HEK293 (cell line): ENCODE data around the gene NCK1.

Source experiments
- CTCF ChIA-PET: fragments of 350-600 bp; formaldehyde crosslinking; extraction: SDS; loops from one replicate; lab custom pipeline; 2021; ENCODE audit warnings: antibody characterized with exemption; lab: Yijun Ruan, JAX
- POLR2A ChIA-PET: fragments of 300-600 bp; formaldehyde crosslinking; extraction: SDS; loops from one replicate; lab custom pipeline; 2020; ENCODE audit warnings: antibody characterized with exemption, inconsistent platforms; lab: Yijun Ruan, JAX
- H3K27ac ChIP-seq: fragments of 200-500 bp; sonication (Bioruptor generic); 2 replicates; pipeline ENCODE4 v1.5.1; 2014; ENCODE audit warnings: low read depth, low read length, control low read depth, inconsistent platforms; ENCODE audit errors: extremely low read depth
- H3K36me3 ChIP-seq, 2 experiments: fragments of 200-500 bp in 1 of 2; sonication (Bioruptor generic) in 1 of 2; 1 replicate in 1 of 2; 2 replicates in 1 of 2; pipeline ENCODE4 v1.5.1; 2014 to 2017; ENCODE audit warnings: inconsistent platforms in 2 of 2, low read length in 2 of 2; ENCODE audit not compliant: control insufficient read depth in 2 of 2, insufficient read depth in 1 of 2
- H3K4me1 ChIP-seq: fragments of 200-500 bp; sonication (Bioruptor generic); 2 replicates; pipeline ENCODE4 v1.5.1; 2014; ENCODE audit warnings: mild to moderate bottlenecking, low read length, inconsistent platforms; ENCODE audit not compliant: control insufficient read depth, insufficient read depth
- H3K4me3 ChIP-seq: 2 replicates; pipeline ENCODE4 v1.5.1; 2011; ENCODE audit warnings: low read depth, mild to moderate bottlenecking, control low read depth, low read length, moderate library complexity
- H3K9me3 ChIP-seq: fragments of 200-500 bp; sonication (Bioruptor generic); 2 replicates; pipeline ENCODE4 v1.5.1; 2014; ENCODE audit warnings: low read depth, low read length, inconsistent platforms; ENCODE audit not compliant: control insufficient read depth, insufficient read depth
- FEZF1 ChIP-seq: fragments of 450-650 bp; formaldehyde crosslinking; IDR thresholded peaks from 2 replicates; pipeline ENCODE4 v1.5.1; 2016; ENCODE audit warnings: missing biosample characterization, missing genetic modification characterization
- GFI1B ChIP-seq: fragments of 450-650 bp; formaldehyde crosslinking; IDR thresholded peaks from 2 replicates; pipeline ENCODE4 v1.5.1; 2016; ENCODE audit warnings: missing biosample characterization, missing genetic modification characterization
- GLIS2 ChIP-seq: fragments of 450-650 bp; formaldehyde crosslinking; IDR thresholded peaks from 2 replicates; pipeline ENCODE4 v1.5.1; 2016; ENCODE audit warnings: missing biosample characterization, missing genetic modification characterization
- HOXA7 ChIP-seq: sonication (generic); formaldehyde crosslinking; IDR thresholded peaks from 2 replicates; pipeline ENCODE4 v1.8.1; 2022; ENCODE audit warnings: missing genetic modification reagents, borderline replicate concordance
- KLF1 ChIP-seq: fragments of 450-650 bp; formaldehyde crosslinking; IDR thresholded peaks from 2 replicates; pipeline ENCODE4 v1.5.1; 2016; ENCODE audit warnings: missing biosample characterization, missing genetic modification characterization
- MEIS1 ChIP-seq: sonication (generic); formaldehyde crosslinking; IDR thresholded peaks from 2 replicates; pipeline ENCODE4 v1.8.1; 2022; ENCODE audit warnings: missing genetic modification reagents, mild to moderate bottlenecking, borderline replicate concordance
- MYNN ChIP-seq: fragments of 450-650 bp; formaldehyde crosslinking; IDR thresholded peaks from 2 replicates; pipeline ENCODE4 v1.5.1; 2016; ENCODE audit warnings: missing biosample characterization, missing genetic modification characterization, borderline replicate concordance
- ZBTB44 ChIP-seq: fragments of 450-650 bp; IDR thresholded peaks from 2 replicates; pipeline ENCODE4 v1.5.1; 2018; ENCODE audit warnings: missing biosample characterization, mild to moderate bottlenecking, missing genetic modification characterization
- ZBTB48 ChIP-seq: fragments of 450-650 bp; formaldehyde crosslinking; IDR thresholded peaks from 2 replicates; pipeline ENCODE4 v1.5.1; 2016; ENCODE audit warnings: missing biosample characterization, missing genetic modification characterization
- ZFP3 ChIP-seq: fragments of 450-650 bp; formaldehyde crosslinking; IDR thresholded peaks from 2 replicates; pipeline ENCODE4 v1.5.1; 2016; ENCODE audit warnings: low read depth, missing biosample characterization, missing genetic modification characterization
- ZNF121 ChIP-seq: fragments of 450-650 bp; formaldehyde crosslinking; IDR thresholded peaks from 2 replicates; pipeline ENCODE4 v1.5.1; 2016; ENCODE audit warnings: missing biosample characterization, missing genetic modification characterization
- ZNF175 ChIP-seq: fragments of 450-650 bp; formaldehyde crosslinking; IDR thresholded peaks from 2 replicates; pipeline ENCODE4 v1.5.1; 2016; ENCODE audit warnings: missing biosample characterization, missing genetic modification characterization
- ZNF214 ChIP-seq: fragments of 450-650 bp; formaldehyde crosslinking; IDR thresholded peaks from 2 replicates; pipeline ENCODE4 v1.5.1; 2017; ENCODE audit warnings: missing biosample characterization, mild to moderate bottlenecking, missing genetic modification characterization, borderline replicate concordance
- ZNF26 ChIP-seq: fragments of 450-650 bp; formaldehyde crosslinking; IDR thresholded peaks from 2 replicates; pipeline ENCODE4 v1.5.1; 2016; ENCODE audit warnings: missing biosample characterization, missing genetic modification characterization
- ZNF311 ChIP-seq: fragments of 450-650 bp; formaldehyde crosslinking; IDR thresholded peaks from 2 replicates; pipeline ENCODE4 v1.5.1; 2017; ENCODE audit warnings: missing biosample characterization, missing genetic modification characterization, borderline replicate concordance
- ZNF324 ChIP-seq: fragments of 450-650 bp; formaldehyde crosslinking; IDR thresholded peaks from 2 replicates; pipeline ENCODE4 v1.5.1; 2016; ENCODE audit warnings: missing biosample characterization, missing genetic modification characterization
- ZNF366 ChIP-seq: fragments of 450-650 bp; formaldehyde crosslinking; conservative IDR thresholded peaks from 2 replicates; pipeline ENCODE4 v1.5.1; 2016; ENCODE audit warnings: missing biosample characterization, missing genetic modification characterization
- ZNF513 ChIP-seq: fragments of 450-650 bp; IDR thresholded peaks from 2 replicates; pipeline ENCODE4 v1.5.1; 2018; ENCODE audit warnings: missing biosample characterization, missing genetic modification characterization
- ZNF529 ChIP-seq: fragments of 450-650 bp; formaldehyde crosslinking; IDR thresholded peaks from 2 replicates; pipeline ENCODE4 v1.5.1; 2017; ENCODE audit warnings: missing genetic modification characterization, missing biosample characterization; ENCODE audit not compliant: insufficient replicate concordance
- ZNF544 ChIP-seq: fragments of 450-650 bp; formaldehyde crosslinking; IDR thresholded peaks from 2 replicates; pipeline ENCODE4 v1.5.0; 2017; ENCODE audit warnings: missing biosample characterization, missing genetic modification characterization
- ZNF658 ChIP-seq: fragments of 450-650 bp; formaldehyde crosslinking; IDR thresholded peaks from 2 replicates; pipeline ENCODE4; 2016; ENCODE audit warnings: missing biosample characterization, missing genetic modification characterization
- ZNF707 ChIP-seq: fragments of 450-650 bp; formaldehyde crosslinking; IDR thresholded peaks from 2 replicates; pipeline ENCODE4 v1.5.1; 2016; ENCODE audit warnings: missing biosample characterization, missing genetic modification characterization
- ZNF776 ChIP-seq: fragments of 450-650 bp; formaldehyde crosslinking; IDR thresholded peaks from 2 replicates; pipeline ENCODE4 v1.5.0; 2017; ENCODE audit warnings: missing biosample characterization, missing genetic modification characterization, borderline replicate concordance
- ZNF777 ChIP-seq: fragments of 450-650 bp; formaldehyde crosslinking; IDR thresholded peaks from 2 replicates; pipeline ENCODE4 v1.5.1; 2017; ENCODE audit warnings: missing biosample characterization, missing genetic modification characterization, borderline replicate concordance
- ZNF792 ChIP-seq: fragments of 450-650 bp; formaldehyde crosslinking; IDR thresholded peaks from 2 replicates; pipeline ENCODE4 v1.5.1; 2016; ENCODE audit warnings: missing biosample characterization, missing genetic modification characterization

Gene NCK1

DNA sequence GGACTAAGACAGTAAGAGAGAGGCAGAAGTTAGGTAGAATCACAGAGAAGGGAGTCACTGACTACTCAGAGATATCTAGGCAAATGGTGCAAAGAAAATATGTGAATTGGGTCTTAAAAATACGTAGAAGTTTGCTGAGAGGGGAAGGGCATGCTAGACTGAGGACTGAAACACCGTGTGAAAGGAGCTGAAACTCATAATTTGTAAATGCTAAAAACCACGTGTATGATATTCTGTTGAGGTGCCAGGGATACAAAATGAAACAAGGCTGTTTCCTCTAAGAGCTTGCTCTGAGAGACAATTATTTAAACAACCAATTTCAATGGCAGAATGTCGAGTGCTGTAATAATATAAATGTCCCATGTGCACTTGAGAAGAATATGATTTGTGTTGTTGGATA is 47.2 kb downstream of the NCK1 start (continued):
- TF ChIP-seq ZNF529 (tag by site-specific recombination) (no peak), ZBTB48 (tag by site-specific recombination) (no peak), KLF1 (no peak), ZNF26 (tag by site-specific recombination) (no peak), ZNF324 (no peak)

- H3K27ac ChIP-seq: no peak overlapping the region
- H3K4me3 ChIP-seq: no peak overlapping the region
- no peak for TF ChIP-seq ZBTB44 (tag by site-specific recombination)
- TF ChIP-seq HOXA7 (CRISPR knock-in tag): no peak
- no peak for TF ChIP-seq ZNF544 (tag by site-specific recombination)
- TF ChIP-seq MEIS1 (CRISPR knock-in tag): no peak
- TF ChIP-seq ZNF366 (tag by site-specific recombination): no peak
- no peak for TF ChIP-seq ZFP3 (tag by site-specific recombination)
- no peak for TF ChIP-seq ZNF121 (tag by site-specific recombination)
- TF ChIP-seq ZNF214 (tag by site-specific recombination): no peak
- TF ChIP-seq MYNN: no peak
- no peak for TF ChIP-seq ZNF792 (tag by site-specific recombination)
- TF ChIP-seq GLIS2: no peak
- TF ChIP-seq ZNF311 (tag by site-specific recombination): no peak
- TF ChIP-seq ZNF776: no peak
- no peak for TF ChIP-seq ZNF513 (tag by site-specific recombination)
- no peak for TF ChIP-seq ZNF707 (tag by site-specific recombination)
- no peak for TF ChIP-seq ZNF175 (tag by site-specific recombination)
- TF ChIP-seq FEZF1 (tag by site-specific recombination): no peak
- TF ChIP-seq ZNF777 (tag by site-specific recombination): no peak
- no peak for TF ChIP-seq ZNF658 (tag by site-specific recombination)
- no peak for TF ChIP-seq GFI1B (tag by site-specific recombination)
- no peaks in the 10 kb centered on the region for H3K9me3 ChIP-seq
- ChIA-PET CTCF (no interaction called here), POLR2A (no interaction called here)
- H3K36me3 ChIP-seq: no peaks in the 10 kb centered on the region; a peak in 1 of 3 replicates
- H3K4me1 ChIP-seq: peaks cover 4% of the 10 kb centered on the region; the same call in 1 of the 2 replicates
These were observed 48.7 kb downstream of the NCK1 start for GRCh38 chr3:136910697-136911096.
